GM23248 (cell line): Measurements from ENCODE around the gene SLX4IP. TPM values are rescaled to one million over a fixed set of nuclear protein-coding genes. Genes with fewer than 3 reads are reported as not detected.
A peak's percentile ranks its signal among the peaks of the same experiment; 100 is the strongest.

Experiments
- DNase-seq: peaks from one replicate; pipeline ENCODE4 v3.0.0-alpha.2; 2015
- H2AFZ ChIP-seq: fragments of 200-600 bp; sonication (generic); 2 replicates; pipeline ENCODE4 v1.6.1; 2016; ENCODE audit warnings: antibody characterized with exemption
- H3F3A ChIP-seq: fragments of 200-600 bp; sonication (generic); 2 replicates; pipeline ENCODE4 v1.6.1; 2016; ENCODE audit warnings: mild to moderate bottlenecking, antibody characterized with exemption, mixed run types; ENCODE audit not compliant: insufficient read depth
- H3K27ac ChIP-seq: fragments of 200-600 bp; sonication (generic); 2 replicates; pipeline ENCODE4 v1.5.1; 2016; ENCODE audit warnings: mild to moderate bottlenecking
- H3K27me3 ChIP-seq: fragments of 200-600 bp; sonication (generic); replicated peaks from 2 replicates; pipeline ENCODE4 v1.6.1; 2016; ENCODE audit warnings: mild to moderate bottlenecking; ENCODE audit not compliant: insufficient read depth
- H3K36me3 ChIP-seq: fragments of 200-600 bp; sonication (generic); 2 replicates; pipeline ENCODE4 v1.6.1; 2016; ENCODE audit warnings: low read depth, mild to moderate bottlenecking
- H3K4me1 ChIP-seq: fragments of 200-600 bp; sonication (generic); 2 replicates; pipeline ENCODE4 v1.6.1; 2016; ENCODE audit warnings: mild to moderate bottlenecking; ENCODE audit not compliant: insufficient read depth
- H3K4me2 ChIP-seq: fragments of 200-600 bp; sonication (generic); one replicate; pipeline ENCODE4 v1.6.1; 2016; ENCODE audit warnings: mild to moderate bottlenecking; ENCODE audit not compliant: unreplicated experiment
- H3K4me3 ChIP-seq: fragments of 200-600 bp; sonication (generic); 2 replicates; pipeline ENCODE4 v1.5.1; 2016; ENCODE audit warnings: mild to moderate bottlenecking
- H3K79me2 ChIP-seq: fragments of 200-600 bp; sonication (generic); 2 replicates; pipeline ENCODE4 v1.6.1; 2016; ENCODE audit warnings: mild to moderate bottlenecking; ENCODE audit not compliant: insufficient read depth
- H3K9ac ChIP-seq: fragments of 200-600 bp; sonication (generic); 2 replicates; pipeline ENCODE4 v1.6.1; 2016; ENCODE audit warnings: mild to moderate bottlenecking
- H3K9me2 ChIP-seq: fragments of 200-600 bp; sonication (generic); 2 replicates; pipeline ENCODE4 v1.6.1; 2016; ENCODE audit warnings: mixed run types, mild to moderate bottlenecking, moderate library complexity; ENCODE audit not compliant: insufficient read depth
- H3K9me3 ChIP-seq: fragments of 200-600 bp; sonication (generic); one replicate; pipeline ENCODE4 v1.6.1; 2017; ENCODE audit warnings: low read depth
- H4K20me1 ChIP-seq: fragments of 200-600 bp; sonication (generic); 2 replicates; pipeline ENCODE4 v1.6.0; 2016; ENCODE audit not compliant: insufficient read depth
- EZH2 ChIP-seq: fragments of 200-600 bp; sonication (generic); IDR thresholded peaks from 2 replicates; pipeline ENCODE4 v1.6.1; 2018; ENCODE audit warnings: antibody characterized with exemption, mild to moderate bottlenecking; ENCODE audit not compliant: insufficient read depth, poor library complexity, severe bottlenecking
- EZH2phosphoT487 ChIP-seq: fragments of 200-600 bp; sonication (generic); IDR thresholded peaks from 2 replicates; pipeline ENCODE4 v1.6.1; 2018; ENCODE audit warnings: antibody characterized with exemption, moderate library complexity, mild to moderate bottlenecking, low read depth; ENCODE audit not compliant: insufficient read depth
- WGBS, 2 experiments: methylation state at CpG; one replicate each; pipeline ENCODE4 v1.1.6; 2015 to 2017; ENCODE audit warnings: low lambda C conversion rate in 2 of 2, low coverage in 1 of 2; ENCODE audit errors: missing lambda C conversion rate in 2 of 2; 5-methylcytosine and 5-hydroxymethylcytosine counted together
- in situ Hi-C: fragments of 300-500 bp; cut with MboI; formaldehyde crosslinking; loops from 2 replicates; pipeline ENCODE4 v1.15.0; 2020
- polyA plus RNA-seq: library from polyadenylated mRNA; unstranded; fragments of >200 nt; fragmentation: Nextera tagmentation; extraction: Ambion mirVana; gene quantifications from 2 replicates; pipeline ENCODE4 v1.2.1, GENCODE V29; 2016
- total RNA-seq: library from RNA; depleted of rRNA; stranded (reverse); fragments of >200 nt; shearing (Covaris generic); gene quantifications from 2 replicates; pipeline ENCODE4 v1.2.3, GENCODE V29; 2014

The SLX4IP gene
- total and polyA plus RNA-seq, 2 experiments from 2014 or later = 3.7 to 3.9 TPM

DNA sequence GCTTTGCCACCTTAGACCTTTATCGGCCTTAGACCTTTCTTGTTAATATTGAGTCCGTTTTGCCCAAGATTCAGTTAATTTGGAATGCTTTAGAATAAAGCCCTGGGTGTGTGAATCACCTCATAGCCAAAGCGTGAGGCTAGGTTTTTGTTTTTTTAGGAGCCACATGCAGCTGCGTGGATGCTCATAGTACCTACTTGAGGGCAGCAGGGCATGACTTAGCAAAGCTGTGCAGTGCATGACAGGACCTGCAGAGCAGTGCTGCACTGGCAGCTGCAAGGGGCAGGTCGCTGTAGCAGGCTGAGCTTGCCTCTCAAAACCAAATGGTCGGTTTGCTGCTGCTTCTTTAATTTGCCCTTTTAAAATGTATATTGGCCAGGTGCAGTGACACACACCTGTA lies 122.6 kb downstream of the SLX4IP start:
- Histone ChIP-seq H3K4me3 (no peak overlapping the region), H3K4me2 (no peak overlapping the region), H3K27me3 (no peaks in the 10 kb centered on the region), H3K27ac (no peak overlapping the region), H3F3A (peaks cover 18% of the 10 kb centered on the region), H3K9me3 (no peaks in the 10 kb centered on the region), H3K79me2 (no peaks in the 10 kb centered on the region), H3K4me1 (peaks cover 24% of the 10 kb centered on the region), H3K9ac (no peak overlapping the region), H2AFZ (no peak overlapping the region), H4K20me1 (no peaks in the 10 kb centered on the region), H3K9me2 (no peaks in the 10 kb centered on the region), H3K36me3 (no peaks in the 10 kb centered on the region)
- in situ Hi-C loops = loop anchor here (25.0 kb wide), 1 partner anchor 705 kb away; no protein-coding TSS in a partner anchor
- no peak for TF ChIP-seq EZH2
- no peak for TF ChIP-seq EZH2phosphoT487
- no peak for DNase-seq
- WGBS, 2 experiments = 97 to 98% methylated on average over 6 of the region's 6 CpGs

DNA sequence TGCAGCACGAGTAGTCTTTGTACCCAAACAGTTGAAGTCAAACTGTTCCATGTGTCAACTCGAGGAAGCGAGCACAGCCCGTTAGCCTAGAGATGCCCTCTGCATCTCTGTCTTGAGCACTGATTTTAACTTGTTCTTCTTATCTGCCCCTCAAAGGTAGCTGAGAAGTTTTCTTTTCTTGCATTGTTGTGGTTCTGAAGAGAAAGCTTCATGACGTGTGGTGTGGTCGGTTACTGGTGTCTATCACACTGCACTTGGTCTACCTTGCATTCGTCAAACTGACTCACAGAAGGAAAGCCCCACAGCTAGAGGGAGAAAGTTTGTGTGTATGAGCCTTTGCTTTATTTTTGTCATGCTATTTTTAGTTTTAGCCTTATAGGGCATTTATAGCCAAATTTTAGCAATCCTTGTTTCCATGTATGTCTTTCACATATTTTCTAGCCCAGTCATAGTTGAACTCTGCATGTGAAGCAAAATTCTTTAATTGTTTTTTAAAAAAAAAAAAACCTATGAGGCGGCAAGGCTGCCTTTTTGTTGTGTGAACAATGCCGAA lies 123.6 kb downstream of the SLX4IP start:
- Histone ChIP-seq H3K27ac (peak overlapping the region; percentile 42; the same call in 1 of the 2 replicates), H3K9me3 (no peaks in the 10 kb centered on the region), H3K79me2 (no peaks in the 10 kb centered on the region), H3K4me2 (no peak overlapping the region), H2AFZ (no peak overlapping the region), H3K9me2 (no peaks in the 10 kb centered on the region), H3K4me3 (no peak overlapping the region), H3F3A (peaks cover 14% of the 10 kb centered on the region; the same call in 1 of the 2 replicates), H3K27me3 (no peaks in the 10 kb centered on the region), H3K9ac (no peak overlapping the region), H3K4me1 (peaks cover 24% of the 10 kb centered on the region), H3K36me3 (no peaks in the 10 kb centered on the region), H4K20me1 (no peaks in the 10 kb centered on the region)
- in situ Hi-C loops = loop anchor here (25.0 kb wide), 1 partner anchor 704 kb away; no protein-coding TSS in a partner anchor
- 72% methylated on average over 9 of the region's 9 CpGs for WGBS, 2 experiments
- DNase-seq = peak; percentile 71
- TF ChIP-seq EZH2 (no peak), EZH2phosphoT487 (no peak)

- H3K9me2 ChIP-seq = no peaks in the 10 kb centered on the region
- H2AFZ ChIP-seq = no peak overlapping the region
- peaks cover 14% of the 10 kb centered on the region; the same call in 1 of the 2 replicates for H3F3A ChIP-seq
- H3K36me3 ChIP-seq = no peaks in the 10 kb centered on the region
- no peak overlapping the region for H3K9ac ChIP-seq
- H3K4me1 ChIP-seq = peaks cover 24% of the 10 kb centered on the region
- no peak for TF ChIP-seq EZH2
- TF ChIP-seq EZH2phosphoT487 = no peak
- no peaks in the 10 kb centered on the region for H3K9me3 ChIP-seq
- H3K4me3 ChIP-seq = no peak overlapping the region
- no peak for DNase-seq
- in situ Hi-C loops = loop anchor here (25.0 kb wide), 1 partner anchor 703 kb away; no protein-coding TSS in a partner anchor
- peak overlapping the region; percentile 42; the same call in 1 of the 2 replicates for H3K27ac ChIP-seq
- H3K79me2 ChIP-seq = no peaks in the 10 kb centered on the region
- H3K27me3 ChIP-seq = no peaks in the 10 kb centered on the region
- H3K4me2 ChIP-seq = no peak overlapping the region
- no peaks in the 10 kb centered on the region for H4K20me1 ChIP-seq
These were observed 124.2 kb downstream of the SLX4IP start for GRCh38 chr20:10559266-10559665.

DNA sequence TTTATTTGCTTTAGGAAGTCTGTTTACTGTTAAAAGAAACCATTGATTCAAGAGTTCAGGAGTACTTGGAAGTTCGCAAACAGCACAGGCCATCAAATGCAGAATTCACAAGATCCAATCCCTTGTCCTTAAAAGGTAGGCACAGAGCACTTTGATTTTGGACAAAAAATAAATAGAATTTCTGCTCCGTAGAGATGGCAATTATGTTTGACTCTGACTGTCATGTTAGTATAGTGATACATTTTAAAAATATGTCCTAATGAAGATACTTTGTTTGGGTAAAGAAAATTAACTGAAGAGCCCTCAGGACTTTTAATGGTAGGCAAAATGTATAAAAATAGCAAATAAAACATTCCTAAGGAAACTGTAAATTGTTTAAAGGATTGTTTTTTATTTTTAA lies 125.6 kb downstream of the SLX4IP start:
- Histone ChIP-seq H3K79me2 (no peaks in the 10 kb centered on the region), H3K9me3 (no peaks in the 10 kb centered on the region), H3K4me3 (no peak overlapping the region), H3K27me3 (no peaks in the 10 kb centered on the region), H3K9me2 (no peaks in the 10 kb centered on the region), H3K27ac (no peak overlapping the region), H3K36me3 (no peaks in the 10 kb centered on the region), H3K9ac (no peak overlapping the region), H3K4me2 (no peak overlapping the region), H2AFZ (no peak overlapping the region), H3K4me1 (peaks cover 29% of the 10 kb centered on the region), H4K20me1 (no peaks in the 10 kb centered on the region), H3F3A (peaks cover 21% of the 10 kb centered on the region)
- in situ Hi-C loops = loop anchor here (25.0 kb wide), 1 partner anchor 702 kb away; no protein-coding TSS in a partner anchor
- WGBS, 2 experiments = 84 to 87% methylated on average over 2 of the region's 2 CpGs
- no peak for TF ChIP-seq EZH2
- no peak for TF ChIP-seq EZH2phosphoT487
- no peak for DNase-seq

- Histone ChIP-seq H4K20me1 (no peaks in the 10 kb centered on the region), H3K27me3 (no peaks in the 10 kb centered on the region), H3K9ac (no peak overlapping the region), H2AFZ (no peak overlapping the region), H3K4me1 (peaks cover 26% of the 10 kb centered on the region), H3K9me2 (no peaks in the 10 kb centered on the region), H3F3A (peaks cover 22% of the 10 kb centered on the region), H3K36me3 (no peaks in the 10 kb centered on the region), H3K9me3 (no peaks in the 10 kb centered on the region), H3K4me2 (no peak overlapping the region), H3K79me2 (no peaks in the 10 kb centered on the region), H3K4me3 (no peak overlapping the region), H3K27ac (no peak overlapping the region)
- in situ Hi-C loops = loop anchor here (25.0 kb wide), 1 partner anchor 701 kb away; no protein-coding TSS in a partner anchor
- no peak for DNase-seq
- TF ChIP-seq EZH2phosphoT487 (no peak), EZH2 (no peak)
These were observed 126.2 kb downstream of the SLX4IP start for GRCh38 chr20:10561302-10561701.
